GM21825 (cell line): ENCODE data around the gene CFAP70.
"Not testable (repeated sequence)": the region's sequence is repeated elsewhere in the genome, so short reads cannot be mapped to it uniquely, and the experiment has no call there.

Experiments used
- ATAC-seq: cut with Tn5 transposase; IDR thresholded peaks from one replicate; pipeline ENCODE4 v1.9.1; 2021; ENCODE audit warnings: mild to moderate bottlenecking, moderate library complexity; ENCODE audit not compliant: unreplicated experiment

Gene CFAP70

GRCh38 chr10:73340121-73340520, 18.5 kb downstream of the CFAP70 start:
- no peak for ATAC-seq

DNA sequence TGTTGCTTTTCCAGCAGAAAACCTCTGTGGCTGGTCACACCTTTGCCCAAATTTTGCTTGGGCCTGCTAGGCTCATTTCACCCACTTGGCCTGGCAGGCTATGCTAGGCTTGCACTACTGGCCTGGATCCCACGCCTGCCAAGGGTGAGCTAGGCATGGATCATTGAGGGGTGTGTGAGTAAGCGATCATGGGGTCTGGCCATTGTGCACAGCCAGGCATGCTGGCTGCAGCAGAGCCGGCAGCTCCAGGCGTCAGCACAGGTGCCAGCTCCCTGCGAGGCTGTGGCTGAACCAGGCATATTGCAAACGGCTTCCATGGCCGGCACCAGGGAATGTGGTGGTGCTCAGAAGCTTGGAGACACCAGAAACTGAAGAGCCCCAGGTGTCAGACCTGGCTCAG, 19.2 kb downstream of the CFAP70 start:
- ATAC-seq = no peak

- ATAC-seq = no peak
Measured at GRCh38 chr10:73338801-73339368, 19.8 kb downstream of the CFAP70 start.

DNA sequence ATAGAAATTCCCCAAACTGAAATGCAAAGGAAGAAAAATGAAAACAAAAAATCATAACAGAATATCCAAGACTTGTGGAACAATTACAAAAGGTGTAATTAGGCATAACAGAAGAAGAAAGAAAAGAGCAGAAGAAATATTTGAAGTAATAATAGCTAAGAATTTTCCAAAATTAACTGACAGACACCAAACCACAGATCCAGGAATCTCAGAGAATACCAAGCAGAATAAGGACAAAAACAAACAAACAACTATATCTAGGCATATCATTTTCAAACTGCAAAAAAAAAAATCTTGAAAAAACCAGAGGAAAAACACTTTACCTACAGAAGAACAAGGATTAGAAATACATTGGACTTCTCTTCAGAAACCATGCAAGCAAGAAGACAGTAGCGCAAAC, 25.5 kb downstream of the CFAP70 start:
- no peak for ATAC-seq

GRCh38 chr10:73332379-73332778, 26.3 kb downstream of the CFAP70 start:
- ATAC-seq = no peak

- not testable (repeated sequence) for ATAC-seq
Measured at GRCh38 chr10:73328523-73328922, 30.1 kb downstream of the CFAP70 start.

DNA sequence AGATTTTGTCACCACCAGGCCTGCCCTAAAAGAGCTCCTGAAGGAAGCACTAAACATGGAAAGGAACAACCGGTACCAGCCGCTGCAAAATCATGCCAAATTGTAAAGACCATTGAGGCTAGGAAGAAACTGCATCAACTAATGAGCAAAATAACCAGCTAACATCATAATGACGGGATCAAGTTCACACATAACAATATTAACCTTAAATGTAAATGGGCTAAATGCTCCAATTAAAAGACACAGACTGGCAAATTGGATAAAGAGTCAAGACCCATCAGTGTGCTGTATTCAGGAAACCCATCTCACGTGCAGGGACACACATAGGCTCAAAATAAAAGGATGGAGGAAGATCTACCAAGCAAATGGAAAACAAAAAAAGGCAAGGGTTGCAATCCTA, 33.4 kb downstream of the CFAP70 start:
- not testable (repeated sequence) for ATAC-seq

- ATAC-seq = not testable (repeated sequence)
Measured at GRCh38 chr10:73323582-73323981, 35.1 kb downstream of the CFAP70 start.

- no peak for ATAC-seq
Measured at GRCh38 chr10:73310475-73310874, 48.2 kb downstream of the CFAP70 start.

DNA sequence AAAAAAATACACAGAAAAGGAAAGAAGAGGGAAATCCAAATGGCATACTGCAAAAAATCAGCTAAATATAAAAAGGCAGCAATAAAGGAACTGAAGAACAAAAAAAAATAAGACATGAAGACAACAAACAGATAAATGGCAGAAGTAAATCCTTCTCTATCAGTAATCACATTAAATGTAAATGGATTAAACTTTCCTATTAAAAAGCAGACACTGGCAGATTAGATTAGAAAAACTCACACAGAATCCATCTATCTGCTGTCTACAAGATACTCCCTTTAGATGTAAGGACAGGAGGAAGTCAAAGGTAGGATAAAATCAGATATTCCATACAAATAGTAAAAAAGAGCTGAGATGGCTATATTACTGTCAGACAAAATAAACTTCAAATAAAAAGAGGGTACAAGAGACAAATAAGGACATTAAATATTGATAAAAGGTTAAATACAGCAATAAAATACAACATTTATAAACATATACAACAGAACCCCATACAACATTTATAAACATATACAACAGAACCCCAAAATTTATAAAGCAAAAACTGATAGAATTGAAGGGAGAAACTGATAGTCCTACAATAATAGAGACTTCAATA, 51.4 kb downstream of the CFAP70 start:
- ATAC-seq = no peak

GRCh38 chr10:73306171-73306708, 52.4 kb downstream of the CFAP70 start:
- no peak for ATAC-seq

DNA sequence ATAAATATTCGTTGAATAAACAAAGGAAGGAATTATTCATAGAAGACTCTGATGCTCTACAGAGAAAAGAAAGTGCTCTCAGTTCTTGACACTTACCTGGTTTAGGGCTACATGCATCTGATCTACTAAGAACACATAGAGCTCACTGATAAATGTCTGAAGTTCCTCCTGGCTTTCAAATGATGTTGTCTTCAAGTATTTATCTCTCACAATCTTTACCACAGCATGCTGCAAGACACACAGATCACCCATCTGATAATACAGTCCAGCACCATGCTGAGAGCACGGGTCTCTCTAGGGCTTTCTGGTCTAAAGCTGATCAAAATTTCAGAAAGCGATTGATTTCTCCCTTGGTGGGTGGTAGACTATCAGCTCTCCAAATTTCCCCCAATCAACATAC, 61.7 kb downstream of the CFAP70 start:
- ATAC-seq = no peak

DNA sequence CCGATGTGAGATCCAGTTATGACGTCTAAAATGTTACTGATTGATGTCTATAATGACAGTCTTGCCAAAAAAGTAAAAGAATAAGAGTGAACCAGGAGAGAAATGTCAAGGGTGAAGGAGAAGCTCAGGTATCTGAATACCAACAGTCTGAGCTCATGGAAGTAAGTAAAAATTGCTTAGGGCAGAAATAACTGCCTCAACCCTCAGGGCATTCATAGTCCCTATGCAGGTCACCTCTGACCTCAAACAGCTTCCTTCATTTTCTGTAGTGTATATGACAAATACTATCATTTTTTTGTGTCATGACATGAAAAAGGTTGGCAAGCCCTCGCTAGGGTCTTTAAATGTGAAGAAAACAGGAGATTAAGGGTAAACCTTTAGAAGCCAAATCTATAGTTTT, 65.2 kb downstream of the CFAP70 start:
- no peak for ATAC-seq

DNA sequence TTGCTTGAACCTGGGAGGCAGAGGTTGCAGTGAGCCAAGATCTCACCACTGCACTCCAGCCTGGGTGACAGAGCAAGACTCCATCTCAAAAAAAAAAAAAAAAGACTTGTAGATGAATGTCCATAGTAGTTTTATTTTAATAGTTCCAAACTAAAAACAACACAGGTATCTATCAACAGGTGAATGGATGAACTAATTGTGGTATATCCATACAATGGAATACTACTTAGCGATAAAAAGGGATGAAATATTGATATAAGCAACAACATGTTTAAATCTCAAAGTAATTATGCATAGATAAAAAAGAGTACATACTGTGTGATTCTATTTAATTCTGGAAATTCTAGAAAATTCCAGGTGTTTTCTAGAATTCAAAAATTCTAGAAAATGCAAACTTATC, 68.7 kb downstream of the CFAP70 start:
- ATAC-seq = no peak

GRCh38 chr10:73287441-73287840, 71.2 kb downstream of the CFAP70 start:
- no peak for ATAC-seq

DNA sequence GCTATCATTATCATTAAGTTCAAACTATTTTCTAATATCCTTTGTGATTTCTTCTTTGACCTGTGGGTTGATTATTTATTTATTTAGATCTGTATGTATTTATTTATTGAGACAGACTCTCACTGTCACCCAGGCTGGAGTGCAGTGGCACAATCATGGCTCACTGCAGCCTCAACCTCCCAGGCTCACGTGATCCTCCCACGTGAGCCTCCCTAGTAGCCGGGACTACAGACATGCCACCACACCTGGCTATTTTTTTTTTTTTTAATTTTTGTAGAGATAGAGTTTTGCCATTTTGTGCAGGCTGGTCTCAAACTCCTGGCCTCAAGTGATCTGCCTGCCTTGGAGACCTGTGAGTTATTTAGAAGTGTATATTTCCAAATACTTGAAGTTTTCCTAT, 77.6 kb downstream of the CFAP70 start:
- ATAC-seq = no peak

DNA sequence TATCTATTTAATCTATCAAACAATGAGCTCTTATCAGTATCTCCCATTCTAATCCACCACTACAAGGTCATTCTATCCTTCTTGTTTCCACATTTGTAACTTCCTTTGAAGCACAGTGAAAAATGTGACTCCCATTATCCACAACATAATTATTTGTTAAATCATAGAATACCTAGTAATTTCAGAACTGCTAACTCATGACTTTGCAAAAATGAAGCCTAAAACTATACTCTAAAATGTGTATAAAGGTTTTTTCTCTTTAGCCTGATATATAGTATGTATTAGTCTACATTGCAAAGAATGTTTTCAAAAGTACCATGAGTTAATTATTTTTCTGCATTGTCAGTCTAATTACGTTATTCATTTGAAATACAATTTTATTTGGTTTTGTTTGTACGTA, 94.2 kb downstream of the CFAP70 start:
- no peak for ATAC-seq

- no peak for ATAC-seq
Measured at GRCh38 chr10:73263693-73264347, 94.8 kb downstream of the CFAP70 start.

DNA sequence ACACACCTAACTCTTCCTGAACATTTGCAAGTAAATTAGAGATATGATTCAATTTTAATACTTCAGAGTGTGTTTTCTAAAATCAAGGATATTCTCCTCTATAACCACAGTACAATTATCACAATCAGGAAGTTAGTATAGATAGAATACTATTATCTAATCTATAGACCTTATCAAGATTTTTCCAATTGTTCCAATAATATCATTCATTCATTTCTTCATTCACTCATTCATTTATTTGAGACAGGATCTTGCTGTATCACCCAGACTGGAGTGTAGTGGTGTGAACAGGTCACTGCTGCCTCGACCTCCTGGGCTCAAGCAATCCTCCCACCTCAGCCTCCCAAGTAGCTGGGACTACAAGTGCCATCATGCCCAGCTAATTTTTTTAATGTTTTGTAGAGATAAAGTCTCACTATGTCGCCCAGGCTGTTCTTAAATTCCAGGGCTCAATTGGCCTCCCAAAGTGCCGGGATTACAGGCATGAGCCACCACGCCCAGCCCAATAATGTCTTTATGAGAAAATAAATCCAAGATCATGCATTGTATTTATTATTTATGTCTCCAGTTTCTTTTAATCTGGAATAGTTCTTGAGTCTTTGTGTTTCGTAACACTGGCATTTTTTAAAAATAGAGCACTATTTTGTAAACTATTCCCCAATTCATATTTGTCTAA, 95.6 kb downstream of the CFAP70 start:
- no peak for ATAC-seq

DNA sequence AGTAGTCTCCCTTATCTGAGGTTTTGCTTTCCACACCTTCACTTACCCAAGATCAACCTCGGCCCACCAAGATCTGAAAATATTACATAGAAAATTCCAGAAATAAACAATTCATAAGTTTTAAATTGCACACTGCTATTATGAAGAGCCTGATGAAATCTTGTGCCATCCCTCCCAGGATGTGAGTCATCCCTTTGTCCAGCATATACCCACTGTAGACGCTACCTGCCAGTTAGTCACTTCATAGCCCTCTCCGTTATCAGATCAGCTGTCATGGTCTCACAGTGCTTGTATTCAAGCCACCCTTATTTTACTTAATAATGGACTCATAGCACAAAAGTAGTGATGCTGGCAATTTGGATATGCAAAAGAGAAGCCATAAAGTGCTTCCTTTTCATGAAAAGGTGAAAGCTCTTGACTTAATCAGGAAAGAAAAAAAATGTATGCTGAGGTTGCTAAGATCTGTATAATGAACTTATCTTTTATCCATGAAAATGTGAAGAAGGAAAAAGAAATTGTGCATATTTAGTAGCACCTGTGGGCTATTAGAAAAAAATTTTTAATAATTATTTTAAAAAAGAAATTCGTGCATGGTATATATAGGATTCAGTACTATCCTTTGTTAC, 96.4 kb downstream of the CFAP70 start:
- no peak for ATAC-seq

- no peak for ATAC-seq
Measured at GRCh38 chr10:73261362-73261995, 97.2 kb downstream of the CFAP70 start.
